HS-5 (cell line): ENCODE measurements around the gene STK10.
"Not testable (repeated sequence)": the region's sequence is repeated elsewhere in the genome, so short reads cannot be mapped to it uniquely, and the experiment has no call there.

Experiments used
- DNase-seq: peaks from one replicate; pipeline ENCODE4 v3.0.0-alpha.2; 2012; ENCODE audit warnings: low read depth

Gene STK10

DNA sequence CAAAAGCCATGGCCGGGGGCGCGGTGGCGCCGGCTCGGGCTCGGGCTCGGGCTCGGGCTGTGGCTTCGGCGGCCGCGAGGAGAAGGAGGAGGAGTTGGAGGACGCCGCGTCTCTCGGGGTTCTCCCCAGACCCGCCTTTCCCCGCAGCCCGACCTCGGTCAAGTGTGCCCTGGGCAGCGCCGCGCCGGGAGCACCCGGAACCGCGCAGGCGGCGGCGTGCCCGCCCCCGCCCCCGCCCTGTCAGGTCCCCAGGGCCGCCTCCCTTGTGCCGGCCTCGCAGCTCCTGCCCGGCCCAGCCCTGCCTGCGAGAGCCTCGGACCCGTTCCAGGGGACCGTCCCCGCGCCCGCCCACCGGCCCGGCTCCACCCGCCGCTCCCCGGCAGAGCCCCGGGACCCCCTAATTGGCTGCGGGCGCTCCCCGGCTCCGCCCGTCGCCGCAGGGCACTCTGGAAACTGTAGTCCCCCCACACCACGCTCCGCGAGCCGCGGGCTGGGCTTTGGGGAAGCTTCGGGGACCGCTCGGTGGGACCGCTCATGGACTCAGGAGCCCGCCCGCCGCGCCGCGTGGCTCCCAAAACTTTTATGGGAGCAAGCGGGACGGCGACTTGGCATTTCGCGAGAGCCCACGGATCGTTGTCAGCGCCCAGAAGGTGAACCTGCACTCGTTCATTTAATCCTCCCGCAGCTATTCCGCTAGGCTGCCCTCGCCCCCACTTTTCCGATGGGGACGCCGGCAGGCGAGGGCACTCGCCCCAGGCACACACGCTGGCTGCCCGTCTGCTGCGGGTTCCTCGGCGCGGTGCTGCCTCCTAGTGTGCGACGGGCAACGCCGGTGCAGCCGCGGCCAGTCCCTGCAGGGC is at the start of gene STK10:
Gene STK10 (minus strand): TSS at position 192 of the 860 bp plus-strand sequence. CDS start 182 bp downstream, at position 10.
- DNase-seq, result peak; percentile 68

DNA sequence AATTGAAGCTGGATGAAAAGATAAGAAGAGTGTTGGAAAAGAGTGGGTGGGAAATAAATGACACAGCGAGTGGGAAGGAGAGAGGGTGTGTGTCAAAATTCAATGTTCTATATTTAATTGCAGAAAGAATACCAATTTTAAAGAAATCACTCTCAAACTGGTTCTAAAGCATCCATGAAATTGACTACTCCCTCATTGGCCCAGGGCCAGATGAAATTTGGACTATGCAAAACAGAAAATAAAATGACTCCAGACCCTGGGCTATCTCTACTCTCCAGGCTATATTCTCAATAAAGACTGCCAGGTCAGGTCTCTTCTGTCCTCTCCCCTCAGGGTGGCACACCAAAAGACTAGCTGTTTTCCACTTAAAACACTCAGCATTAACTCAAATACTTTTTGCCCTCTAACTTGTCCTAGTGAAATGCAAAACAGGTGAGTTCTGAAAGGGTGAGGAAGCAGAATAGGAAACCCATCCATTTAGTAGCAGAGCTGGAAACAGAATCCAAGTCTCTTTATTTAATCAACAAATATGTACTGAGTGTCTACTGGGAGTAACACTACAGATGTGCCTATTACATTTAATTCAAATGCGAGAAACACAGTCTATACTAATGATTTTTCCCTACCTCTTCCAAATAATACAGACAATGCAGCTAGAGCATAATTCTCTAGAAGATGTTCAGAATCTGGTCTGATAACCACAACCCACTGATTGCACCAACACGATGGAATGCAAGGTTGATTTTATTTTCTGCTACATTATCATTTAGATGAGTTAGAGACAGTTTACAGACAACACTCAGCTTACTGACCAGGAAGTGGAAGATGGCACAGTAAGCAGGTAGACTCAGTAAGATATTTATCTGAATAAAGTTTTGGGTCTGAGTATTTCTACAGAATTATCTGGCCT is 48.1 kb upstream of the STK10 start:
- no peak for DNase-seq

GRCh38 chr5:172235132-172235780 is 47.2 kb upstream of the STK10 start:
- no peak for DNase-seq

GRCh38 chr5:172234031-172234430 is 46.0 kb upstream of the STK10 start:
- no peak for DNase-seq

DNA sequence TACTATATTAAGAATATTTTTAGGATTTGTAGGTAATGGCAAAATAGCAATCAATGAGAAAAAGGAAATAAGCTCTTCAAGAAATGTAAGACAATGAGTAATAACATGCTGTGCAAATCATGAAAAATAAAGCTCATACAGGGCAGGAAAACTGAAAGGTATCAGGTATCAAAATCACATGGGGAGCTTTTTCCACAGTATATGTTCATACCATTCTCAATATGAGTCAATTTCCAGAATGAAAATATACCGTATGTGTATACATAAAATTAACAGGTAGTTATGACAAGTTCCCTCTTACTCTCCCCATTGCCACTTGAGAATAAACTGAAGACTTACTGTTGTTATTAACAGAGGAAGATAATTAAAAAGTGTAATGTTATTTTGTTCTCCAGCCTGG is 41.9 kb upstream of the STK10 start:
- DNase-seq, result no peak

DNA sequence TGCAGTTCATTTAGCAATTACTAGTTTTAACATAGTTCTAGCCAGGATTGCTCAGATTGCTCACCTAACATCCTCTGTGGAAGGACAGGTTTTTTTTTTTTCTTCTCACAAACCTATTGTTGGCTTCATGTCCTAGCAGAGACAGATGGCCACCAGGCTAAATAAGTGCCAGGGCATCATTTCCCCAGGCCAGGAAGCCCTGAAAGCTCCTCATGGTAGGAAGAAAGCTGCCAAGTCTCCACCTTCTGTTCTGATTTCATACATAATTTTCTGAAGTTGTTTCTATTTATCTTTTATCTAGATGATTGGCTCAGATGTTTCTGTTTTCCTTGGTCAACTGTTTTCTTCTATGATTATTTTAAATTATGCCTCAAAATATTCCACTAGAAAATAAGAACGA is 37.0 kb upstream of the STK10 start:
- DNase-seq, result no peak

- DNase-seq, result no peak
Observed at GRCh38 chr5:172223901-172224873, 36.2 kb upstream of the STK10 start.

DNA sequence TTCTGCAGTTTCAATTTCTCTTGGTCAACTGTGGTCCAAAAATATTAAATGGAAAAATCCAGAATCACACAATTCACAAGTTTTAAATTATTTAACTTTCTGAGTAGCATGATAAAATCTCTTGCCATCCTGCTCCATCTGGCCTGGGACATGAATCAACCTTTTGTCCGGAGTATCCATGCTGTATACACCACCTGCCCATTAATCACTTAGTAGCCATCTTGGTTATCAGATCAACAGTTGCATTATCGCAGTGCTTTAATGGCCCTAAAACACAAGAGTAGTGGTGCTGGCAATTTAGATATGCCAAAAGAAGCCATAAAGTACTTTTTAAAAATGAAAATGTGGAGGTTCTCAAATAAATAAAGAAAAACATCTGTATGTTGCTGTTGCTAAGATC is 31.3 kb upstream of the STK10 start:
- no peak for DNase-seq

- no peak for DNase-seq
Observed at GRCh38 chr5:172216345-172216744, 28.3 kb upstream of the STK10 start.

DNA sequence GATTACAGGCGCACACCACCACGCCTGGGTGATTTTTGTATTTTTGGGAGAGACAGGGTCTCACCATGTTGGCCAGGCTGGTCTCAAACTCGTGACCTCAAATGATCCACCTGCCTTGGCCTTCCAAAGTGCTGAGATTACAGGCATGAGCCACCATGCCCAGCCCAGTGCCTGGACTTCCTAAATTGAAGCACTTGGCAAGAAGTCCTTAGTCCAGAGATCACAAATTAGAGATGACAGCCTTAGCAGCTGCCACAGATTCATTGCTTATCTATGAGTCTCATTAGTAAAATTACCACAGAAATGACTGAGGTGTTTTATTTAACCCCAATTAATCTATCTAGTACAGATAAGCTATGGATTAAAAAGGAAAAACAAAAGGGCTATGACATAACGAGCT is 25.1 kb upstream of the STK10 start:
- no peak for DNase-seq

GRCh38 chr5:172211676-172212075 is 23.7 kb upstream of the STK10 start:
- DNase-seq, result no peak

GRCh38 chr5:172209714-172210113 is 21.7 kb upstream of the STK10 start:
- DNase-seq, result no peak

- DNase-seq, result no peak
Observed at GRCh38 chr5:172207511-172207910, 19.5 kb upstream of the STK10 start.

DNA sequence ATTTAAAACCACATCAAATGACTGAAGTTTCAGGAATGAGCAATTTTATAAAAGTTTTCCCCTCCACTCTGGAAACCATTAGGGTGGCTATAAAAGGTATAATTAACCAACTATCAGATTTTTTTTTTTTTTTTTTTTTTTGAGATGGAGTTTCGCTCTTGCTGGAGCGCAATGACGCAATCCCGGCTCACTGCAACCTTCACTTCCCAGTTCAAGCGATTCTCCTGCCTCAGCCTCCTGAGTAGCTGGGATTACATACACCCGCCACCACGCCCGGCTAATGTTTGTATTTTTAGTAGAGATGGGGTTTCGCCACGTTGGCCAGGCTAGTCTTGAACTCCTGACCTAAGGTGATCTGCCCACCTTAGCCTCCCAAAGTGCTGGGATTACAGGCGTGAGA is 18.0 kb upstream of the STK10 start:
- not testable (repeated sequence) for DNase-seq

GRCh38 chr5:172200476-172200875 is 12.5 kb upstream of the STK10 start:
- DNase-seq, result no peak

DNA sequence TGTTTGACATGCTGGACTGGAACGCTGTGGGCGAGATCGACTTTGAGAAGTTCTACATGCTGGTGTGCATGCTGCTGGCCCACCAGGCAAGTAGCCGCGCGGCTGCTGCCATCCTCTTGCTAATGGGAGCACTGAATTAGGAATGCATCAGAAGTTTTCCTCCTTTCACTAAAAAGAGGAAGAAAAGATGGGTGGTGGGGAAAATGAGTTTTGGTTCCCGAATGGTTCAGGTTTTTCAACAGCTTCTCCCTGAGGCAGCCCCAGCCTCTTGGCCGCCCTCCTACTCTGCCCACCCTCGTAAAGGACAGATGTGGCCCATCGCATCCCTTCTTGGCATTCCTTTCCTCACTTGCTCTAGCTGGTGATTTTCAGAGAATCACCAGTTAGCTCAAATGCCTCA is 11.4 kb upstream of the STK10 start:
- no peak for DNase-seq

DNA sequence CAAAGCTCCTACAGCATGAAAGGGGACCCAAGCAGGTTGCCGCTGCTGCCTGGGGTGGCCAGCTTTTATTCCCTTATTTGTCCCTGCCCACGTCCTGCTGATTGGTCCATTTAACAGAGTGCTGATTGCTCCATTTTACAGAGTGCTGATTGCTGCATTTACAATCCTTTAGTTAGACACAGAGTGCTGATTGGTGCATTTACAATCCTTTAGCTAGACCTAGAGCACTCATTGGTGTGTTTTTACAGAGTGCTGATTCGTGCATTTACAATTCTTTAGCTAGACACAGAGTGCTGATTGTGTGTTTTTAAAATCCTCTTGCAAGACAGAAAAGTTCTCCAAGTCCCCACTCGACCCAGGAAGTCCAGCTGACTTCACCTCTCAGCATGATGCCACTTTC is 9.8 kb upstream of the STK10 start:
- not testable (repeated sequence) for DNase-seq

DNA sequence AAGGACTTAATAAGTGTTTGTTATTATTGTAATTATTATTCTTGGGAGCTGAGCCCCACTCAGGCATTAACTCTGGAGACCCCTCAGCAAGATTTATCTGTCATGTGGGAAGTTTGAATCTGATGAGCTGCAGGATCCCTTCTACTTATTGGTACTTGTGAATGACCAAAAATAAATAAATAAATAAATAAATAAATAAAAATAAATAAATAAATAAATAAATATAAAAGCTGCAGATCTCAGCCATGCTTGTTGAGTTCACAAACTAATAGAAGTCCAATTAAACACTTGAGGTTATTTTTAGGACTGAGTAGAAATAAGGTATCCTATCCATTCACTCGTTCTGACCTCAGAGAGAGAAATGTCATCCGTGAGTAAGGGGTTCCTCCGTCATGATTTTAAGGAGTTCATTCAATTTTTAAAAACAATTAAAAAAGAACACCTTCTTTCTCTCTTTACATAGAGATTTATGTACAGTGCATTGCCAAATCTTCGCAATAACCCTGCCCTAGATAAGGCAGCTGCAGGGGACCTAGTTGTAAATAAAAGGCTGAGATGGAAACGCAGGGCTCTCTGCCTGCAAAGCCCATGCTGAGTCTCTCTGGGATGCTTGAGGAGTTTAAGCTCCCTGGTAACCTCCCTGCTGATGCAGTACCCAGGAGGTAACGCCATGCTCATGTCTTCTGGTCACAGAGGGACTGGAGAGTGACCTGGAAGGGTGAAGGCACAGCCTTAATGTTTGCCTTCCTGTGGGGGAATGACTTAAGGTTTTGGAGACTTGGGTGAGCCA is 7.2 kb upstream of the STK10 start:
- no peak for DNase-seq

GRCh38 chr5:172193872-172194271 is 5.8 kb upstream of the STK10 start, which contains the start of gene EFCAB9:
EFCAB9 (plus strand) TSS chr5:172194172; CDS start chr5:172194173, 1 bp downstream.
- no peak for DNase-seq

DNA sequence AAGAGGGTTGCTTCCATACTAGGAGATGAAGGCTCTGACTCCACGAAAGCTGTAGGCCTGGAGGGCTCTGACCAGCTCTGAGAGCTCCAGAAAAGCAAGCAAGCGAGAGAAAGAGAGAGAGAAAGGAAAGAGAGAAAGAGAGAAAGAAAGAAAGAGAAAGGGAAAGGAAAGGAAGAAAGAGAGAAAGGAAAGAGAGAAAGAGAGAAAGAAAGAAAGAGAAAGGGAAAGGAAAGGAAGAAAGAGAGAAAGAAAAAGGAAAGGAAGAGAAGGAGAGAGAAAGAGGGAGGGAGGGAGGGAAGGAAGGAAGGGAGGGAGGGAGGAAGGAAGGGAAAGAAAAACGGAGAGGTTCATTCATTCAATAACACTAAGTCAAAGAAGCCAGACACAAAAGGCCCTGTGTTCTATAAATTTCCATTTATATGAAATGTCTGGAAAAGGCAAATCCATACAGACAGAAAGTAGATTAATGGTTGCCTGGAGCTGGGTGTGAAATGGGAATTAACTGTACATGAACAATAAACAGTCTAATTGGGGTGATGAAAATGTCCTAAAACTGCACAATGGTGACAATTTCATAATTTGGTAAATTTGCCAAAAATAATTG is 1.8 kb upstream of the STK10 start:
- DNase-seq, result no peak
